Adrenal gland (tissue), 5 donors: ENCODE results near the gene COL6A1.

Source experiments
- CTCF ChIP-seq, 6 experiments: fragments of 450-650 bp in 4 of 6; fragments of 200-600 bp in 2 of 6; sonication (generic) in 1 of 6; IDR thresholded peaks; 1 replicate in 5 of 6; 2 replicates in 1 of 6; pipeline versions ENCODE4 v1.5.1 to v1.8.0; 2016 to 2021; ENCODE audit warnings: antibody characterized with exemption in 6 of 6, mild to moderate bottlenecking in 2 of 6, moderate library complexity in 1 of 6
- POLR2A ChIP-seq, 2 donors: fragments of 450-650 bp; IDR thresholded peaks; one replicate each; pipeline ENCODE4 v1.6.1; 2017; ENCODE audit warnings: antibody characterized with exemption in 2 of 2, mild to moderate bottlenecking in 2 of 2, moderate library complexity in 1 of 2
- donor health status: DM: no; HTN: no; CAD: no.

- no peak for TF ChIP-seq CTCF (IDR thresholded peaks at IDR 0.05)
- no peak for TF ChIP-seq POLR2A (IDR thresholded peaks at IDR 0.05)
These were observed 39.8 kb downstream of the COL6A1 start for GRCh38 chr21:46021398-46021797.
